GM12878 (cell line): Measurements from ENCODE around the gene DSTN. TPM values are rescaled to one million over a fixed set of nuclear protein-coding genes. Genes with fewer than 3 reads are reported as not detected.

Experiments
- ATAC-seq: fragments of 200-7000 bp; cut with Tn5 transposase; 3 replicates; pipeline ENCODE4 v1.9.1; 2020; ENCODE audit warnings: mild to moderate bottlenecking, moderate library complexity
- BruUV-seq: library from RNA; stranded (reverse); fragments of 400-500 nt; replicated peaks from 2 replicates; lab custom pipeline; 2021; lab: Mats Ljungman, UMichigan
- CTCF ChIA-PET: fragments of 300-600 bp; sonication (Branson Sonifier 250); formaldehyde crosslinking; extraction: SDS; loops from one replicate; lab custom pipeline; 2021; ENCODE audit warnings: inconsistent platforms; lab: Yijun Ruan, JAX
- POLR2A ChIA-PET: fragments of 350-600 bp; formaldehyde crosslinking; extraction: SDS; loops from one replicate; lab custom pipeline; 2021; ENCODE audit warnings: inconsistent platforms; lab: Charles Lee
- RAD21 ChIA-PET: fragments of 300-600 bp; sonication (Branson Sonifier 250); formaldehyde crosslinking; loops from one replicate; lab custom pipeline; 2023; ENCODE audit warnings: antibody characterized with exemption; ENCODE audit not compliant: unreplicated experiment; lab: Charles Lee
- SMC1A ChIA-PET: fragments of 300-600 bp; sonication (Branson Sonifier 250); formaldehyde crosslinking; loops from one replicate; lab custom pipeline; 2023; ENCODE audit not compliant: unreplicated experiment, uncharacterized antibody; lab: Charles Lee
- DNase-seq: peaks from one replicate; pipeline ENCODE4 v3.0.0-alpha.2; 2011; ENCODE audit warnings: low read depth, low spot score
- FAIRE-seq: peaks from 3 replicates; lab custom pipeline; 2011; peaks lifted over from hg19 to GRCh38; lab: Jason Lieb, UNC
- H2AFZ ChIP-seq: 2 replicates; pipeline ENCODE4 v1.6.0; 2011; ENCODE audit warnings: low read depth, low read length, control low read depth; ENCODE audit not compliant: control insufficient read depth
- H3K27ac ChIP-seq: 2 replicates; pipeline ENCODE4 v1.5.1; 2011; ENCODE audit warnings: control low read depth; ENCODE audit not compliant: control insufficient read depth, insufficient read depth
- H3K27me3 ChIP-seq, 2 experiments: replicated peaks in 1 of 2; 2 replicates each; pipeline versions ENCODE4 v1.6.0 to v1.6.1; 2011; ENCODE audit warnings: low read length in 1 of 2; ENCODE audit not compliant: control insufficient read depth in 2 of 2, insufficient read depth in 2 of 2
- H3K36me3 ChIP-seq, 2 experiments: 2 replicates each; pipeline ENCODE4 v1.5.1; 2011; ENCODE audit warnings: low read length in 1 of 2; ENCODE audit not compliant: control insufficient read depth in 2 of 2, insufficient read depth in 2 of 2
- H3K4me1 ChIP-seq: 2 replicates; pipeline ENCODE4 v1.6.1; 2011; ENCODE audit warnings: mild to moderate bottlenecking, low read length, moderate library complexity, mixed read lengths; ENCODE audit not compliant: control insufficient read depth, insufficient read depth
- H3K4me2 ChIP-seq: 2 replicates; pipeline ENCODE4 v1.6.0; 2011; ENCODE audit warnings: control low read depth; ENCODE audit not compliant: control insufficient read depth, insufficient read depth
- H3K4me3 ChIP-seq: fragments of 200-600 bp; sonication (generic); 2 replicates; pipeline ENCODE4 v1.5.1; 2016
- H3K79me2 ChIP-seq: 2 replicates; pipeline ENCODE4 v1.6.0; 2011; ENCODE audit warnings: low read length; ENCODE audit not compliant: control insufficient read depth, insufficient read depth
- H3K9ac ChIP-seq: 2 replicates; pipeline ENCODE4 v1.8.0; 2011; ENCODE audit warnings: low read length, control low read depth, mixed read lengths; ENCODE audit not compliant: control insufficient read depth, insufficient read depth
- H3K9me3 ChIP-seq: replicated peaks from 3 replicates; pipeline ENCODE4 v1.5.1; 2011; ENCODE audit warnings: mild to moderate bottlenecking, low read length; ENCODE audit not compliant: control insufficient read depth, insufficient read depth
- H4K20me1 ChIP-seq: 2 replicates; pipeline ENCODE4 v1.6.0; 2011; ENCODE audit not compliant: control insufficient read depth, insufficient read depth
- BCLAF1 ChIP-seq: fragments of 450-650 bp; IDR thresholded peaks from 2 replicates; pipeline ENCODE4 v1.6.1; 2017; ENCODE audit warnings: antibody characterized with exemption, mild to moderate bottlenecking, moderate library complexity
- CEBPZ ChIP-seq: fragments of 150-350 bp; IDR thresholded peaks from 2 replicates; pipeline ENCODE4 v1.6.1; 2016; ENCODE audit warnings: low read depth, low read length
- CTCF ChIP-seq, 3 experiments: IDR thresholded peaks in 2 of 3; conservative IDR thresholded peaks in 1 of 3; 2 replicates each; pipeline ENCODE4 v1.5.1; 2011; ENCODE audit warnings: low read depth in 3 of 3, low read length in 3 of 3, mild to moderate bottlenecking in 3 of 3, control low read depth in 2 of 3, moderate library complexity in 2 of 3, inconsistent platforms in 1 of 3, mixed read lengths in 1 of 3; ENCODE audit not compliant: control insufficient read depth in 2 of 3, insufficient read depth in 1 of 3; ENCODE audit errors: extremely low read depth in 1 of 3
- ZBTB11 ChIP-seq: fragments of 450-650 bp; formaldehyde crosslinking; IDR thresholded peaks from 2 replicates; pipeline ENCODE4 v1.5.0; 2022; ENCODE audit warnings: mild to moderate bottlenecking, missing genetic modification characterization
- WGBS: methylation state at CpG from one replicate; pipeline ENCODE4 v1.1.6; 2016; ENCODE audit warnings: low lambda C conversion rate; ENCODE audit not compliant: insufficient replicate concordance, insufficient coverage; ENCODE audit errors: missing lambda C conversion rate; 5-methylcytosine and 5-hydroxymethylcytosine counted together
- in situ Hi-C: fragments of 300-500 bp; cut with MboI; formaldehyde crosslinking; loops from 9 replicates; pipeline ENCODE4 v1.14.3; 2018; ENCODE audit warnings: mixed read lengths
- intact Hi-C: fragments of 100-400 bp; cut with micrococcal nuclease; formaldehyde crosslinking; loops from one replicate; pipeline ENCODE4 v1.14.2; 2022; ENCODE audit not compliant: unreplicated experiment
- polyA plus RNA-seq, 11 experiments: library from polyadenylated mRNA; depleted of rRNA in 4 of 11; unstranded in 6 of 11; stranded (reverse) in 5 of 11; fragments of >200 nt; fragmentation: Nextera tagmentation in 4 of 11; fragmentation: Illumina TruSeq in 1 of 11; extraction: Ambion mirVana in 4 of 11; extraction: Trizol in 1 of 11; gene quantifications; 1 replicate in 1 of 11; 2 replicates in 10 of 11; pipeline versions ENCODE4 v1.2.1 to v1.2.3, GENCODE V29; 2011 to 2016; ENCODE audit warnings: inconsistent platforms in 2 of 11, missing spikeins in 2 of 11, low read depth in 1 of 11
- total RNA-seq, 4 experiments: library from RNA; depleted of rRNA in 3 of 4; stranded (reverse); fragments of >200 nt in 3 of 4; fragmentation: Illumina TruSeq in 1 of 4; extraction: Trizol in 1 of 4; gene quantifications; 2 replicates each; pipeline versions ENCODE4 v1.2.1 to v1.2.3, GENCODE V29; 2013 to 2021

DSTN gene
- total and polyA plus RNA-seq, 10 of the 15 experiments (the other 5 are each of a cell fraction or from before 2014, with no cell fraction given), result 26.7 to 137 (median 40.8) TPM

- no peak for TF ChIP-seq CEBPZ
Observed at GRCh38 chr20:17560344-17561074, 9.4 kb upstream of the DSTN start (continued).

GRCh38 chr20:17562804-17563305 lies 7.0 kb upstream of the DSTN start:
- intact Hi-C loops, result no loop called here
- ChIA-PET POLR2A (no interaction called here), SMC1A (no interaction called here), RAD21 (no interaction called here), CTCF (no interaction called here)
- no peak for FAIRE-seq
- H3K9me3 ChIP-seq, result no peaks in the 10 kb centered on the region
- no peak for ATAC-seq
- WGBS, result 50% methylated on average over 2 of the region's 2 CpGs
- in situ Hi-C loops, result no loop called here
- no peaks in the 10 kb centered on the region for H4K20me1 ChIP-seq
- H3K4me1 ChIP-seq, result no peaks in the 10 kb centered on the region
- H3K27me3 ChIP-seq, result no peaks in the 10 kb centered on the region; a peak in 1 of 4 replicates
- no peaks in the 10 kb centered on the region for H3K79me2 ChIP-seq
- no peaks in the 10 kb centered on the region for H3K36me3 ChIP-seq
- no peak overlapping the region for H3K27ac ChIP-seq
- H3K4me3 ChIP-seq, result no peak overlapping the region
- TF ChIP-seq ZBTB11 (CRISPR knock-in tag) (no peak), BCLAF1 (no peak), CTCF (IDR thresholded peaks at IDR 0.05 in 2 of 3, conservative IDR thresholded peaks at IDR 0.05 in 1 of 3; ENCODE audit: control insufficient read depth in 2 of 3, extremely low read depth in 1 of 3, insufficient read depth in 1 of 3, low read depth in 3 of 3, low read length in 3 of 3) (no peak)
- no peak overlapping the region for H3K9ac ChIP-seq
- no peak overlapping the region for H2AFZ ChIP-seq
- no TSS peak for BruUV-seq
- DNase-seq, result no peak
- no peak overlapping the region for H3K4me2 ChIP-seq
